Thoracic aorta (tissue), 2 donors: ENCODE results near the gene EGFLAM. TPM values are rescaled to one million over a fixed set of nuclear protein-coding genes. Genes with fewer than 3 reads are reported as not detected.

Source experiments
- ATAC-seq: fragments of 150-250 bp; one replicate; pipeline ENCODE4 v1.8.0; 2017; ENCODE audit warnings: low read depth; ENCODE audit not compliant: insufficient number of reproducible peaks, low FRiP score
- DNase-seq: peaks from one replicate; pipeline ENCODE4 v3.0.0-alpha.2; 2020; ENCODE audit warnings: low spot score
- H3K27ac ChIP-seq, 2 donors: fragments of 200-600 bp; sonication (generic); 1 replicate in 1 of 2; 2 replicates in 1 of 2; pipeline ENCODE4 v1.5.1; 2016; ENCODE audit warnings: mild to moderate bottlenecking in 2 of 2, moderate library complexity in 2 of 2
- H3K27me3 ChIP-seq: fragments of 200-600 bp; sonication (generic); replicated peaks from 2 replicates; pipeline ENCODE4 v1.6.0; 2016; ENCODE audit warnings: mild to moderate bottlenecking; ENCODE audit not compliant: insufficient read depth
- H3K36me3 ChIP-seq: fragments of 200-600 bp; sonication (generic); one replicate; pipeline ENCODE4 v1.5.1; 2016
- H3K4me1 ChIP-seq, 2 donors: fragments of 200-600 bp; sonication (generic); 1 replicate in 1 of 2; 2 replicates in 1 of 2; pipeline versions ENCODE4 v1.5.1 to v1.6.0; 2016; ENCODE audit warnings: low read depth in 2 of 2, mild to moderate bottlenecking in 1 of 2; ENCODE audit not compliant: control insufficient read depth in 1 of 2
- H3K4me3 ChIP-seq: fragments of 200-600 bp; sonication (generic); 2 replicates; pipeline ENCODE4 v1.5.1; 2016; ENCODE audit warnings: mild to moderate bottlenecking
- H3K9me3 ChIP-seq: fragments of 200-600 bp; sonication (generic); 2 replicates; pipeline ENCODE4 v1.5.1; 2016
- CTCF ChIP-seq: fragments of 200-600 bp; sonication (generic); IDR thresholded peaks from one replicate; pipeline ENCODE4 v1.5.1; 2019; ENCODE audit warnings: antibody characterized with exemption
- total RNA-seq, 2 donors: library from RNA; depleted of rRNA; stranded (reverse); fragments of >200 nt; gene quantifications; one replicate each; pipeline versions ENCODE4 v1.1.0 to v1.2.3, GENCODE V29; 2016

Gene EGFLAM
- total RNA-seq, 2 donors from 2014 or later: 10.7 to 23.4 TPM

GRCh38 chr5:38472541-38472940 lies 214.2 kb downstream of the EGFLAM start:
- Histone ChIP-seq H3K27ac (no peak overlapping the region), H3K36me3 (no peaks in the 10 kb centered on the region), H3K4me1 (peaks cover 23 to 32% of the 10 kb centered on the region in 2 donors), H3K9me3 (no peaks in the 10 kb centered on the region), H3K27me3 (no peaks in the 10 kb centered on the region), H3K4me3 (no peak overlapping the region)
- ATAC-seq: no peak
- no peak for DNase-seq
- TF ChIP-seq CTCF: no peak

- Histone ChIP-seq H3K27me3 (no peaks in the 10 kb centered on the region), H3K36me3 (no peaks in the 10 kb centered on the region), H3K9me3 (no peaks in the 10 kb centered on the region), H3K27ac (no peak overlapping the region), H3K4me3 (no peak overlapping the region), H3K4me1 (peaks cover 19 to 27% of the 10 kb centered on the region in 2 donors)
- TF ChIP-seq CTCF: no peak
- DNase-seq: no peak
- no peak for ATAC-seq
These were observed 214.6 kb downstream of the EGFLAM start for GRCh38 chr5:38473008-38473407.

- ATAC-seq: no peak
- DNase-seq: no peak
- no peak for TF ChIP-seq CTCF
- Histone ChIP-seq H3K27me3 (no peaks in the 10 kb centered on the region), H3K4me3 (no peak overlapping the region), H3K27ac (no peak overlapping the region), H3K9me3 (no peaks in the 10 kb centered on the region), H3K36me3 (peaks cover 10% of the 10 kb centered on the region), H3K4me1 (no peaks in the 10 kb centered on the region)
These were observed 219.8 kb downstream of the EGFLAM start for GRCh38 chr5:38478166-38478565.

- Histone ChIP-seq H3K36me3 (peaks cover 10% of the 10 kb centered on the region), H3K4me3 (no peak overlapping the region), H3K27me3 (no peaks in the 10 kb centered on the region), H3K27ac (no peak overlapping the region), H3K4me1 (no peaks in the 10 kb centered on the region), H3K9me3 (no peaks in the 10 kb centered on the region)
- no peak for ATAC-seq
- no peak for DNase-seq
- TF ChIP-seq CTCF: no peak
These were observed 220.5 kb downstream of the EGFLAM start for GRCh38 chr5:38478878-38479277.

- H3K27me3 ChIP-seq: no peaks in the 10 kb centered on the region
- H3K36me3 ChIP-seq: peaks cover 10% of the 10 kb centered on the region
- no peak overlapping the region for H3K4me3 ChIP-seq
- no peaks in the 10 kb centered on the region for H3K9me3 ChIP-seq
- no peak overlapping the region for H3K27ac ChIP-seq
- DNase-seq: no peak
- no peak for TF ChIP-seq CTCF
- ATAC-seq: no peak
- no peaks in the 10 kb centered on the region for H3K4me1 ChIP-seq
These were observed 221.1 kb downstream of the EGFLAM start for GRCh38 chr5:38479315-38479904.
